OCI-LY7 (cell line): ENCODE results near the gene RRP9.

Source experiments
- CTCF ChIP-seq: fragments of 200-600 bp; sonication (generic); conservative IDR thresholded peaks from 2 replicates; pipeline ENCODE4 v1.5.1; 2014; ENCODE audit warnings: mild to moderate bottlenecking, antibody characterized with exemption, low read length, moderate library complexity, mixed read lengths
- EZH2phosphoT487 ChIP-seq: fragments of 200-600 bp; sonication (generic); IDR thresholded peaks from 2 replicates; pipeline ENCODE4 v1.6.1; 2018; ENCODE audit warnings: low read depth, borderline replicate concordance, mild to moderate bottlenecking, mixed run types, antibody characterized with exemption, low read length, moderate library complexity, mixed read lengths

GRCh38 chr3:51974277-51974962, 32.7 kb upstream of the RRP9 start:
- TF ChIP-seq CTCF (peak; percentile 1; the same call in 1 of the 2 replicates), EZH2phosphoT487 (no peak)
